Caco-2 (cell line): ENCODE measurements around the gene RARRES2. TPM values are rescaled to one million over a fixed set of nuclear protein-coding genes. Genes with fewer than 3 reads are reported as not detected.

Experiments
- BruUV-seq: library from RNA; stranded (reverse); fragments of 400-500 nt; replicated peaks from 2 replicates; lab custom pipeline; 2021; lab: Mats Ljungman, UMichigan
- CTCF ChIA-PET: fragments of 300-600 bp; sonication (Branson Sonifier 250); formaldehyde crosslinking; loops from one replicate; lab custom pipeline; 2022; ENCODE audit warnings: antibody characterized with exemption; lab: Charles Lee
- POLR2A ChIA-PET: fragments of 300-600 bp; sonication (Branson Sonifier 250); formaldehyde crosslinking; loops from one replicate; lab custom pipeline; 2022; ENCODE audit warnings: antibody characterized with exemption; lab: Charles Lee
- DNase-seq, 2 experiments: peaks; one replicate each; pipeline versions ENCODE4 v3.0.0 to v3.0.0-alpha.2; 2020 to 2022
- H3K27me3 ChIP-seq: replicated peaks from 2 replicates; pipeline ENCODE4 v1.6.0; 2011; ENCODE audit warnings: low read length; ENCODE audit not compliant: control insufficient read depth, insufficient read depth
- H3K36me3 ChIP-seq: 2 replicates; pipeline ENCODE4 v1.5.1; 2011; ENCODE audit warnings: low read length; ENCODE audit not compliant: control insufficient read depth, insufficient read depth
- H3K4me1 ChIP-seq: fragments of 250-450 bp; sonication (Bioruptor Pico); 2 replicates; pipeline ENCODE4 v1.5.1; 2020; ENCODE audit warnings: mild to moderate bottlenecking
- H3K4me3 ChIP-seq: 2 replicates; pipeline ENCODE4 v1.5.1; 2011; ENCODE audit warnings: low read depth, mild to moderate bottlenecking, control low read depth, low read length
- H3K9me3 ChIP-seq: fragments of 250-450 bp; sonication (Bioruptor Pico); 2 replicates; pipeline ENCODE4 v1.5.1; 2020; ENCODE audit warnings: mild to moderate bottlenecking, moderate library complexity
- H3K27ac Mint-ChIP-seq: one replicate; pipeline ENCODE4 v1.8.0; 2022; ENCODE audit warnings: mixed read lengths; ENCODE audit not compliant: unreplicated experiment
- H3K27me3 Mint-ChIP-seq: one replicate; pipeline ENCODE4 v1.8.0; 2022; ENCODE audit warnings: mixed read lengths; ENCODE audit not compliant: insufficient read depth, unreplicated experiment
- H3K36me3 Mint-ChIP-seq: one replicate; pipeline ENCODE4 v1.8.0; 2022; ENCODE audit warnings: mild to moderate bottlenecking, mixed read lengths; ENCODE audit not compliant: insufficient read depth, unreplicated experiment
- H3K4me1 Mint-ChIP-seq: one replicate; pipeline ENCODE4 v1.8.0; 2022; ENCODE audit warnings: low read depth, mixed read lengths; ENCODE audit not compliant: unreplicated experiment
- H3K4me3 Mint-ChIP-seq: one replicate; pipeline ENCODE4 v1.8.0; 2022; ENCODE audit warnings: mild to moderate bottlenecking, moderate library complexity, mixed read lengths; ENCODE audit not compliant: unreplicated experiment
- H3K9me3 Mint-ChIP-seq: one replicate; pipeline ENCODE4 v1.8.0; 2022; ENCODE audit warnings: mixed read lengths; ENCODE audit not compliant: unreplicated experiment
- intact Hi-C: fragments of 100-400 bp; cut with micrococcal nuclease; formaldehyde crosslinking; loops from one replicate; pipeline ENCODE4 v1.10.0; 2022; ENCODE audit not compliant: unreplicated experiment
- total RNA-seq: library from RNA; stranded (reverse); gene quantifications from 2 replicates; pipeline ENCODE4 v1.2.3, GENCODE V29; 2022
- TF ChIP-seq, protein P1 (sequence below), 2 experiments: fragments of 200-600 bp in 1 of 2; IDR thresholded peaks; 1 replicate in 1 of 2; 2 replicates in 1 of 2; pipeline versions ENCODE4 v1.5.1 to v1.8.0; 2011 to 2022; ENCODE audit warnings: antibody characterized with exemption in 1 of 2, control low read depth in 1 of 2, inconsistent platforms in 1 of 2, low read depth in 1 of 2, low read length in 1 of 2, mild to moderate bottlenecking in 1 of 2, moderate library complexity in 1 of 2; ENCODE audit not compliant: insufficient read depth in 1 of 2, severe bottlenecking in 1 of 2, unreplicated experiment in 1 of 2

Gene RARRES2
- total RNA-seq, 1 experiment from 2014 or later, result not detected

DNA sequence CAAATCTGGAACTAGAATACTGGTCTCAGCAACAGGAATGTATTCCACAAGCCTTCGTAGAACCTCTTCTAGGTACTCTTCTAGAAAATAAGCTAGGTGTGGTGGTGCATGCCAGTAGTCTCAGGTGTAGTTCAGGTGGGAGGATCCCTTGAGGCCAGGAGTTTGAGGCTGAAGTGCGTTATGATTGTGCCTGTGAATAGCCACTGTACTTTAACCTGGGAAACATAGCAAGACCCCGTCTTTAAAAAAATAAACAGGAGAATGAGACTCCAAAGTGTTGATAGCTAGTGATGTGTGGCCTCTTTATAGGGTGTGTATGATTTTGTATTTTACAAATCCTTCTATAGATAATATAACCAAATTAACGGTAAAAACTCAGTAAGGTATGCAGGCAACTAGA lies 36.2 kb upstream of the RARRES2 start:
- Mint-ChIP-seq H3K9me3 (no peaks in the 10 kb centered on the region), H3K27ac (peak overlapping the region; percentile 89), H3K4me1 (peaks cover 43% of the 10 kb centered on the region), H3K4me3 (peak overlapping the region; percentile 87), H3K27me3 (no peaks in the 10 kb centered on the region), H3K36me3 (peaks cover 48% of the 10 kb centered on the region)
- H3K27me3 ChIP-seq, result no peaks in the 10 kb centered on the region
- ChIA-PET CTCF (interaction anchor here (0.9 to 1.9 kb wide), 5 partner anchors 9 to 54 kb away, joined by 3 to 9 read pairs (median 4); partner anchors contain the start of genes ACTR3C and REPIN1), POLR2A (interaction anchor here (0.6 to 2.2 kb wide), 7 partner anchors 9 to 430 kb away, joined by 3 to 29 read pairs (median 4); partner anchors contain the start of genes ACTR3C, LRRC61 and REPIN1)
- H3K36me3 ChIP-seq, result peaks cover 2% of the 10 kb centered on the region; the same call in 1 of the 2 replicates
- intact Hi-C loops, result loop anchor here (1.0 to 2.0 kb wide), 4 partner anchors 8 to 55 kb away; partner anchors contain the start of genes ACTR3C and LRRC61
- no TSS peak for BruUV-seq
- no peak overlapping the region for H3K4me3 ChIP-seq
- DNase-seq, result peak; percentile 47 to 67
- peaks cover 45% of the 10 kb centered on the region for H3K4me1 ChIP-seq
- TF ChIP-seq, protein P1, sequence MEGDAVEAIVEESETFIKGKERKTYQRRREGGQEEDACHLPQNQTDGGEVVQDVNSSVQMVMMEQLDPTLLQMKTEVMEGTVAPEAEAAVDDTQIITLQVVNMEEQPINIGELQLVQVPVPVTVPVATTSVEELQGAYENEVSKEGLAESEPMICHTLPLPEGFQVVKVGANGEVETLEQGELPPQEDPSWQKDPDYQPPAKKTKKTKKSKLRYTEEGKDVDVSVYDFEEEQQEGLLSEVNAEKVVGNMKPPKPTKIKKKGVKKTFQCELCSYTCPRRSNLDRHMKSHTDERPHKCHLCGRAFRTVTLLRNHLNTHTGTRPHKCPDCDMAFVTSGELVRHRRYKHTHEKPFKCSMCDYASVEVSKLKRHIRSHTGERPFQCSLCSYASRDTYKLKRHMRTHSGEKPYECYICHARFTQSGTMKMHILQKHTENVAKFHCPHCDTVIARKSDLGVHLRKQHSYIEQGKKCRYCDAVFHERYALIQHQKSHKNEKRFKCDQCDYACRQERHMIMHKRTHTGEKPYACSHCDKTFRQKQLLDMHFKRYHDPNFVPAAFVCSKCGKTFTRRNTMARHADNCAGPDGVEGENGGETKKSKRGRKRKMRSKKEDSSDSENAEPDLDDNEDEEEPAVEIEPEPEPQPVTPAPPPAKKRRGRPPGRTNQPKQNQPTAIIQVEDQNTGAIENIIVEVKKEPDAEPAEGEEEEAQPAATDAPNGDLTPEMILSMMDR (IDR thresholded peaks at IDR 0.05; ENCODE audit: insufficient read depth in 1 of 2, low read depth in 1 of 2, low read length in 1 of 2, severe bottlenecking in 1 of 2, unreplicated experiment in 1 of 2), result no peak
- no peaks in the 10 kb centered on the region for H3K9me3 ChIP-seq

DNA sequence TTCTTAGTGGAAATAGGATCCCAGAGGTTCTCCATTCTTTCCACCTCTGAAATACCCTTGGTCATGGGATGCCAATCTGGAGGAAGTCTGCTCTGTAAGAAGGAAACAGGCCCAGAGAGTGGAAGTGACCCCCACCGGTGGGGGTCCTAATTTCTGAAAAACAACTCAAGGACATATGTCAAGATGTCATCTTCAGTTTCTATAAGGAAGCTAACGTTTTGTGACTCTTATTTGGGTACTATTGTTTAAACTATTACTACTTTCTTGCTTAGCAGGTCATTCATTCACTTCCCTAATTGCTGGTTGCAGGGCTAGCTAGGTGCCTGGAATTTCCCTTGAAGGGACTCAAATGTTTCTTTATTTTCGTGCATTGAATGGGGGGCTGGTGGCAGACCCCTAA lies 35.8 kb upstream of the RARRES2 start:
- Mint-ChIP-seq H3K9me3 (no peaks in the 10 kb centered on the region), H3K4me3 (peak overlapping the region; percentile 87), H3K4me1 (peaks cover 39% of the 10 kb centered on the region), H3K36me3 (peaks cover 53% of the 10 kb centered on the region), H3K27ac (peak overlapping the region; percentile 89), H3K27me3 (no peaks in the 10 kb centered on the region)
- H3K36me3 ChIP-seq, result peaks cover 3% of the 10 kb centered on the region; the same call in 1 of the 2 replicates
- TF ChIP-seq, protein P1 (IDR thresholded peaks at IDR 0.05; ENCODE audit: insufficient read depth in 1 of 2, low read depth in 1 of 2, low read length in 1 of 2, severe bottlenecking in 1 of 2, unreplicated experiment in 1 of 2), result no peak
- no peaks in the 10 kb centered on the region for H3K27me3 ChIP-seq
- no peaks in the 10 kb centered on the region for H3K9me3 ChIP-seq
- DNase-seq, result no peak
- no peak overlapping the region for H3K4me3 ChIP-seq
- intact Hi-C loops, result no loop called here
- peaks cover 40% of the 10 kb centered on the region for H3K4me1 ChIP-seq
- POLR2A ChIA-PET, result interaction anchor here (0.6 to 2.2 kb wide), 4 partner anchors 8 to 431 kb away, joined by 3 to 29 read pairs (median 4); partner anchors contain the start of gene REPIN1
- CTCF ChIA-PET, result interaction anchor here (1.9 kb wide), 1 partner anchor 8 kb away, joined by 9 read pairs; the partner anchor contains the start of gene REPIN1
- no TSS peak for BruUV-seq

DNA sequence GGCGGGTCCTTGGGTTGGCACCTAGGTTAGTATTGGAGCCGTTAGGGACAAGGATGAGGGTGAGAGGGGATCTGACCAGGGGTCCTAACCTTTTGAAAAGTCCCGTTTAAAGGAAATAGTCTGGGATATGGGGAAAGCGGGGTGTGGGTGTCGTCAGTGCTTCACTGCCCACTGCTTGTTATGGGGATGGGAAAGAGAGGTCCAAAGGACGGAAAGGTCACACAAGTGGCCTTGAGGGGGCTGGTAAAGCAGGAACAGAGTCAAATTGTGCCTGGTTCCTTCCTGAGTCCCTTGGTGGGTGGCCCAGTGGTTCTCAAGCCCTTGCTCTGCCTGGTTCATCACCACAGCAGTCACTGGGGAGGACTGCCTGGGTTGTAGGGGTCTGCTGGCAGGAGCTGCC lies 35.1 kb upstream of the RARRES2 start:
- intact Hi-C loops, result no loop called here
- Histone ChIP-seq H3K4me1 (peaks cover 37% of the 10 kb centered on the region), H3K9me3 (no peaks in the 10 kb centered on the region), H3K36me3 (peaks cover 3% of the 10 kb centered on the region; the same call in 1 of the 2 replicates), H3K4me3 (no peak overlapping the region), H3K27me3 (no peaks in the 10 kb centered on the region)
- no TSS peak for BruUV-seq
- POLR2A ChIA-PET, result interaction anchor here (2.2 kb wide), 1 partner anchor 8 kb away, joined by 29 read pairs; the partner anchor contains the start of gene REPIN1
- Mint-ChIP-seq H3K27me3 (no peaks in the 10 kb centered on the region), H3K36me3 (peaks cover 53% of the 10 kb centered on the region), H3K4me1 (peaks cover 39% of the 10 kb centered on the region), H3K27ac (peak overlapping the region; percentile 37), H3K4me3 (peak overlapping the region; percentile 10), H3K9me3 (no peaks in the 10 kb centered on the region)
- peak in 1 of 2 experiments; percentile 21 for DNase-seq
- CTCF ChIA-PET, result no interaction called here
- TF ChIP-seq, protein P1 (IDR thresholded peaks at IDR 0.05; ENCODE audit: insufficient read depth in 1 of 2, low read depth in 1 of 2, low read length in 1 of 2, severe bottlenecking in 1 of 2, unreplicated experiment in 1 of 2), result no peak
